Neural cell (in vitro differentiated cells): ENCODE measurements around the gene PHC1.
"Not testable (repeated sequence)": the region's sequence is repeated elsewhere in the genome, so short reads cannot be mapped to it uniquely, and the experiment has no call there.

Experiments used
- EP300 ChIP-seq: fragments of 450-650 bp; conservative IDR thresholded peaks from 2 replicates; pipeline ENCODE4 v1.6.1; 2014; ENCODE audit warnings: antibody characterized with exemption, mild to moderate bottlenecking, moderate library complexity; ENCODE audit not compliant: poor library complexity, severe bottlenecking
- EZH2 ChIP-seq: fragments of 200-600, 300-800 bp; shearing (Covaris generic), sonication (generic); IDR thresholded peaks from 2 replicates; pipeline ENCODE4 v1.6.1; 2014; ENCODE audit warnings: antibody characterized with exemption, low read length, borderline replicate concordance, mild to moderate bottlenecking; ENCODE audit not compliant: insufficient read depth, poor library complexity, severe bottlenecking
- POLR2AphosphoS5 ChIP-seq: IDR thresholded peaks from 2 replicates; pipeline ENCODE4 v1.6.1; 2012
- RAD21 ChIP-seq: fragments of 450-650 bp; conservative IDR thresholded peaks from 2 replicates; pipeline ENCODE4 v1.6.1; 2014; ENCODE audit warnings: antibody characterized with exemption, mild to moderate bottlenecking, moderate library complexity
- SMC3 ChIP-seq: fragments of 450-650 bp; conservative IDR thresholded peaks from 2 replicates; pipeline ENCODE4 v1.6.1; 2014; ENCODE audit warnings: antibody characterized with exemption, mild to moderate bottlenecking, moderate library complexity; ENCODE audit not compliant: poor library complexity
- TAF1 ChIP-seq: IDR thresholded peaks from 2 replicates; pipeline ENCODE4 v1.6.1; 2012; ENCODE audit warnings: low read depth
- TF ChIP-seq, protein P1 (sequence below): fragments of 450-650 bp; IDR thresholded peaks from 2 replicates; pipeline ENCODE4 v1.5.1; 2014; ENCODE audit warnings: antibody characterized with exemption, mild to moderate bottlenecking, moderate library complexity; ENCODE audit not compliant: poor library complexity, severe bottlenecking
- TF ChIP-seq, protein P2 (sequence below): IDR thresholded peaks from 2 replicates; pipeline ENCODE4 v1.6.1; 2012; ENCODE audit warnings: borderline replicate concordance

DNA sequence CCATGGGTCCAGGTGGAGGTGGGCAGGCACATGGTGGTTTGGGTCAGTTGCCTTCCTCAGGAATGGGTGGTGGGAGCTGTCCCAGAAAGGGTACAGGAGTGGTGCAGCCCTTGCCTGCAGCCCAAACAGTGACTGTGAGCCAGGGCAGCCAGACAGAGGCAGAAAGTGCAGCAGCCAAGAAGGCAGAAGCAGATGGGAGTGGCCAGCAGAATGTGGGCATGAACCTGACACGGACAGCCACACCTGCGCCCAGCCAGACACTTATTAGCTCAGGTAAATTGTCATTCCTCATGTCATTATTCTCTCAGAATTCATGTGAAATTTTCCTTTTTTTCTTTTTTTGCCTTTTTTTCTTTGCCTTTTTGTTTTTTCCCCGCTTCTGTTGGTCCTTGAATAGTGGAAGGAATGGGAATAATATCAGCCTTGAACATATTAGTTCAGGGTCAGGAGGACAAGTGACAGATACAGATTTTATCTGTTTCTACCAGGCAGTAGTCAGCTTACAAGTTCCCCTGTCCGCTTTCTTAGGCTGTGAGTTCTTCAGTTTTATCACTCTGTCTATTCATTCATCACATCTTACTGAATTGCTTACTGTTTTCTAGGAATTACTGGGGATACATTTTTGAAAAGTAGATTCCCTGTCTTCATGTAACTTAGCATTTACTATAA, 16.5 kb downstream of the PHC1 start:
- TF ChIP-seq, protein P1, sequence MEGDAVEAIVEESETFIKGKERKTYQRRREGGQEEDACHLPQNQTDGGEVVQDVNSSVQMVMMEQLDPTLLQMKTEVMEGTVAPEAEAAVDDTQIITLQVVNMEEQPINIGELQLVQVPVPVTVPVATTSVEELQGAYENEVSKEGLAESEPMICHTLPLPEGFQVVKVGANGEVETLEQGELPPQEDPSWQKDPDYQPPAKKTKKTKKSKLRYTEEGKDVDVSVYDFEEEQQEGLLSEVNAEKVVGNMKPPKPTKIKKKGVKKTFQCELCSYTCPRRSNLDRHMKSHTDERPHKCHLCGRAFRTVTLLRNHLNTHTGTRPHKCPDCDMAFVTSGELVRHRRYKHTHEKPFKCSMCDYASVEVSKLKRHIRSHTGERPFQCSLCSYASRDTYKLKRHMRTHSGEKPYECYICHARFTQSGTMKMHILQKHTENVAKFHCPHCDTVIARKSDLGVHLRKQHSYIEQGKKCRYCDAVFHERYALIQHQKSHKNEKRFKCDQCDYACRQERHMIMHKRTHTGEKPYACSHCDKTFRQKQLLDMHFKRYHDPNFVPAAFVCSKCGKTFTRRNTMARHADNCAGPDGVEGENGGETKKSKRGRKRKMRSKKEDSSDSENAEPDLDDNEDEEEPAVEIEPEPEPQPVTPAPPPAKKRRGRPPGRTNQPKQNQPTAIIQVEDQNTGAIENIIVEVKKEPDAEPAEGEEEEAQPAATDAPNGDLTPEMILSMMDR: not testable (repeated sequence)
- not testable (repeated sequence) for TF ChIP-seq EZH2, TAF1, POLR2AphosphoS5, SMC3, EP300, RAD21
- TF ChIP-seq, protein P2, sequence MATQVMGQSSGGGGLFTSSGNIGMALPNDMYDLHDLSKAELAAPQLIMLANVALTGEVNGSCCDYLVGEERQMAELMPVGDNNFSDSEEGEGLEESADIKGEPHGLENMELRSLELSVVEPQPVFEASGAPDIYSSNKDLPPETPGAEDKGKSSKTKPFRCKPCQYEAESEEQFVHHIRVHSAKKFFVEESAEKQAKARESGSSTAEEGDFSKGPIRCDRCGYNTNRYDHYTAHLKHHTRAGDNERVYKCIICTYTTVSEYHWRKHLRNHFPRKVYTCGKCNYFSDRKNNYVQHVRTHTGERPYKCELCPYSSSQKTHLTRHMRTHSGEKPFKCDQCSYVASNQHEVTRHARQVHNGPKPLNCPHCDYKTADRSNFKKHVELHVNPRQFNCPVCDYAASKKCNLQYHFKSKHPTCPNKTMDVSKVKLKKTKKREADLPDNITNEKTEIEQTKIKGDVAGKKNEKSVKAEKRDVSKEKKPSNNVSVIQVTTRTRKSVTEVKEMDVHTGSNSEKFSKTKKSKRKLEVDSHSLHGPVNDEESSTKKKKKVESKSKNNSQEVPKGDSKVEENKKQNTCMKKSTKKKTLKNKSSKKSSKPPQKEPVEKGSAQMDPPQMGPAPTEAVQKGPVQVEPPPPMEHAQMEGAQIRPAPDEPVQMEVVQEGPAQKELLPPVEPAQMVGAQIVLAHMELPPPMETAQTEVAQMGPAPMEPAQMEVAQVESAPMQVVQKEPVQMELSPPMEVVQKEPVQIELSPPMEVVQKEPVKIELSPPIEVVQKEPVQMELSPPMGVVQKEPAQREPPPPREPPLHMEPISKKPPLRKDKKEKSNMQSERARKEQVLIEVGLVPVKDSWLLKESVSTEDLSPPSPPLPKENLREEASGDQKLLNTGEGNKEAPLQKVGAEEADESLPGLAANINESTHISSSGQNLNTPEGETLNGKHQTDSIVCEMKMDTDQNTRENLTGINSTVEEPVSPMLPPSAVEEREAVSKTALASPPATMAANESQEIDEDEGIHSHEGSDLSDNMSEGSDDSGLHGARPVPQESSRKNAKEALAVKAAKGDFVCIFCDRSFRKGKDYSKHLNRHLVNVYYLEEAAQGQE: not testable (repeated sequence)
